Stimulated activated naive CD8-positive, alpha-beta T cell treated with anti-CD3 and anti-CD28 coated beads, Interleukin-15, amount 100 ng/mL, for 72 hours (primary cell): ENCODE data around the gene BICC1.
"Not testable (repeated sequence)": the region's sequence is repeated elsewhere in the genome, so short reads cannot be mapped to it uniquely, and the experiment has no call there.

ENCODE experiments used
- ATAC-seq: fragments of 150-1000 bp; cut with Tn5 transposase; 2 replicates; pipeline ENCODE4 v1.10.0; 2021; ENCODE audit warnings: mild to moderate bottlenecking, moderate library complexity
- DNase-seq, 2 donors: peaks; one replicate each; pipeline ENCODE4 v3.0.0; 2021 to 2022
- H3K27ac Mint-ChIP-seq, 2 donors: one replicate each; pipeline ENCODE4 v1.8.0; 2022; ENCODE audit warnings: mild to moderate bottlenecking in 2 of 2, mixed read lengths in 2 of 2, moderate library complexity in 2 of 2
- H3K27me3 Mint-ChIP-seq: one replicate; pipeline ENCODE4 v1.8.0; 2022; ENCODE audit warnings: mixed read lengths
- H3K4me1 Mint-ChIP-seq: one replicate; pipeline ENCODE4 v1.8.0; 2022; ENCODE audit warnings: mild to moderate bottlenecking, mixed read lengths
- H3K4me3 Mint-ChIP-seq, 2 donors: one replicate each; pipeline ENCODE4 v1.8.0; 2022; ENCODE audit warnings: mild to moderate bottlenecking in 2 of 2, mixed read lengths in 2 of 2, moderate library complexity in 1 of 2
- H3K9me3 Mint-ChIP-seq, 2 donors: one replicate each; pipeline ENCODE4 v1.8.0; 2022; ENCODE audit warnings: mixed read lengths in 2 of 2

The BICC1 gene

GRCh38 chr10:58843760-58844159, 331.1 kb downstream of the BICC1 start:
- no peak for DNase-seq
- Mint-ChIP-seq H3K9me3 (no peaks in the 10 kb centered on the region), H3K4me3 (no peak overlapping the region), H3K27ac (no peak overlapping the region), H3K27me3 (peaks cover 7% of the 10 kb centered on the region), H3K4me1 (no peaks in the 10 kb centered on the region)
- ATAC-seq, result no peak

GRCh38 chr10:58844680-58845079, 332.0 kb downstream of the BICC1 start:
- H3K4me3 Mint-ChIP-seq, result no peak overlapping the region
- H3K27ac Mint-ChIP-seq, result no peak overlapping the region
- DNase-seq (no peak), ATAC-seq (no peak)
- no peaks in the 10 kb centered on the region for H3K4me1 Mint-ChIP-seq
- no peaks in the 10 kb centered on the region for H3K9me3 Mint-ChIP-seq
- peaks cover 7% of the 10 kb centered on the region for H3K27me3 Mint-ChIP-seq

DNA sequence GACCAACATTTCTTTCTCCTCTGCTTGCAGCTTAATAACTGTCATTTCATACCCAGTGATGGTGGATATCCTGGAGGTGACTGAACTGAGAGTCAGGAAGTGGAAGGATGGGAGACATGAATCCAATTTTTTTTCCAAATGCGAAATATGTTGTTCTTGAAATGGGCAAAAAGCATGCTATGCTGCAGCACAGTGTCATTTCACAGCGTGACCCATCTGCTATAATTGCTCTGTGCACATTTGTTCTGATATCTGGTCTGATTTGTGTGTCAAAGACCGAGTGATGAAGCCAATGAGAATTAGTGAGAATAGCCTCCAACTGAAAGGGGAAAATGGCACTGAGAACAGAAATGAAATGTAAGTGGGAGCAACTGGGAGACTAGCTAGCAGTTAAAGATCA, 334.2 kb downstream of the BICC1 start:
- peaks cover 7% of the 10 kb centered on the region for H3K27me3 Mint-ChIP-seq
- no peaks in the 10 kb centered on the region for H3K9me3 Mint-ChIP-seq
- ATAC-seq (no peak), DNase-seq (no peak)
- H3K4me1 Mint-ChIP-seq, result no peaks in the 10 kb centered on the region
- H3K27ac Mint-ChIP-seq, result no peak overlapping the region
- H3K4me3 Mint-ChIP-seq, result no peak overlapping the region

DNA sequence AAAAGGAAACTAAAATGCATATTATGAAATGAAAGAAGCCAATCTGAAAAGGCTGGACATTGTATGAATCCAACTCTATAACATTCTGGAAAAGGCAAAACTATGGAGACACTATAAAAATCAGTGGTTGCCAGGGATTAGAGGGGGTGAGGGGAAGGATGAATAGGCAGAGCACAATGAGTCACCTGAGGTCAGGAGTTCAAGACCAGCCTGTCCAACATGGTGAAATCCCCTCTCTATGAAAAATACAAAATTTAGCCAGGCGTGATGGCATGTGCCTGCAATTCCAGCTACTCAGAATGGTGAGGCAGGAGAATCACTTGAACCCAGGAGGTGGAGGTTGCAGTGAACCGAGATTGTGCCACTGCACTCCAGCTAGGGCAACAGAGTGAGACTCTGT, 338.9 kb downstream of the BICC1 start:
- H3K4me3 Mint-ChIP-seq, result no peak overlapping the region
- no peak for ATAC-seq
- H3K4me1 Mint-ChIP-seq, result no peaks in the 10 kb centered on the region
- H3K9me3 Mint-ChIP-seq, result no peaks in the 10 kb centered on the region
- H3K27me3 Mint-ChIP-seq, result no peaks in the 10 kb centered on the region
- H3K27ac Mint-ChIP-seq, result peak overlapping the region in 1 of 2 donors; percentile 78
- DNase-seq, result no peak

DNA sequence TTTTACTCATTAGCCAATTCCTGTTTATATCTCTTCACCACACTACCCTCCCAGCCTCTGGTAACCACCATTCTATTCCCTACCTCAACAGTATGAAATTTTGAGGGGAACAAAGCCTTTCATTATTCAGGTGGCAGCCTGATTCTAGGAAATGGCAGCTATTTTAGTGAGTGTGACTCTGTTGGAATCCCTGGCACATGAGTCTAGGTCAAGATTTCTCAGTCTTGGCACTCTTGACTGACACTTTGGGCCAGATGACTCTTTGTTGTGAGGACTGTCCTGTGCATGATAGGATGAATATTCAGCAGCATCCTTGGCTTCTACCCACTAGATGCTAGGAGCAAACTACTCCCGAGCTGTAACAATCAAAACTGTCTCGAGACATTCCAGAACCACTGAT, 341.0 kb downstream of the BICC1 start:
- Mint-ChIP-seq H3K9me3 (peaks cover 0 to 7% of the 10 kb centered on the region in 2 donors), H3K4me3 (no peak overlapping the region), H3K27me3 (no peaks in the 10 kb centered on the region), H3K27ac (no peak overlapping the region), H3K4me1 (no peaks in the 10 kb centered on the region)
- ATAC-seq, result no peak
- no peak for DNase-seq

- DNase-seq, result no peak
- H3K9me3 Mint-ChIP-seq, result peaks cover 2 to 9% of the 10 kb centered on the region in 2 donors
- H3K4me1 Mint-ChIP-seq, result no peaks in the 10 kb centered on the region
- no peak for ATAC-seq
- H3K4me3 Mint-ChIP-seq, result no peak overlapping the region
- no peaks in the 10 kb centered on the region for H3K27me3 Mint-ChIP-seq
- no peak overlapping the region for H3K27ac Mint-ChIP-seq
Measured at GRCh38 chr10:58854811-58855210, 342.1 kb downstream of the BICC1 start.

DNA sequence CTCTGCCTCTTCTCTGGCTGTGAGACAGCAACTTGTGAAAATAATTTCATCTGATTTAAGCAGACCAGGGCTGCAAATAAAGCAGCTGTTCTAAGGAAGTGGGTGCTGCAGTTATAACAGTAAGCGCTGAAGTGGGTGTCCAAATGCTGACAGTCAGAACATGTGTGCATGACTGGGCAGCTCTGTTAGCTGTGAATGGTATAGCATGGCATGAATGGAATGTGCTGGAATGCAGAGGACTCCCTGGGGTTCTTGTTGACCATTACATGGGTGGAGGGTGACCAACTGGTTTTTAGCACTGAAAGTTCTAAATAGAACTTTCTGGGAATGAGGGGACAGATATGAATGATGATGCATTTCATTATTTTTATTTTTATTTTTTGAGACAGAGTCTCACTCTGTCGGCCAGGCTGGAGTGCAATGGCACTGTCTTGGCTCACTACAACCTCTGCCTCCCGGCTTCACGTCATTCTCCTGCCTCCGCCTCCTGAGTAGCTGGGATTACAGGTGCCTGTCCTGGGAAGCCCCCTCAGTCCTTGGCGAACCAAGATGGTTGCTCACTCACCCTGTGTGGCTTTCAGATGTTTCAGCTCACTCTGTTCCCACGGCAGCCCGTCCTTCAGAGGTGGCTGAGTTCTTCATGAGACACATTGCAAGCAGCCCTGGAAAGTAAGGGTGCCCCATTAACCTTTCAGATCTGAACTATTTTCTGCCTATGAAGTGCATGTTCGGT, 344.0 kb downstream of the BICC1 start:
- peaks cover 4 to 9% of the 10 kb centered on the region in 2 donors for H3K9me3 Mint-ChIP-seq
- H3K4me1 Mint-ChIP-seq, result no peaks in the 10 kb centered on the region
- no peak overlapping the region for H3K27ac Mint-ChIP-seq
- no peak for ATAC-seq
- no peak overlapping the region for H3K4me3 Mint-ChIP-seq
- DNase-seq, result no peak
- no peaks in the 10 kb centered on the region for H3K27me3 Mint-ChIP-seq

DNA sequence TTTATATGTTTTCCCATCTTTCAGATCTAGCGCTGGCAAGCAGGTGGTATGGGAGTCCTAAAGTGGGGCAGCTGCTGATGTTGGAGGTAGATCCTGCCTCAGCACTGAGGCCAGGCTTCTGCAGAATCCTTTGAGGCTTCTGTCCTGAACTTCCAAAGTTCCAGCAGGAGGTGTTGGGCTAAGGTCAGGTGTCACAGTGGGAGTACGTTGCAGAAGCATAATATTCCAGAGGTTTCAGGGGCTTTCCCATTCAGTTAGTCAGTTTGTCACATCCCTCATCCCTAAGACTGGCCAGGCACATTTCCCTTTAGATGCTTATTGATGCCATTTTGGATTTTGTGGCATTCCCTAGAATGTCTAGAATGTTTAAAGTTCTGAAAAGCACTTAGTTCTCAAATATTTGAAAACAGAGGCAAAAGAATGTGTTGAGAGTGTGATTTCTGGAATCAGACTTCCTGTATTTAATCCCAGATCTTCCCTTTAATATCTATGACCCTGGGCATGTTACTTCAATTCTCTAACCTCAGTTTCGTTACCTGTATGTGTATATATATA, 344.7 kb downstream of the BICC1 start:
- Mint-ChIP-seq H3K27me3 (no peaks in the 10 kb centered on the region), H3K4me3 (no peak overlapping the region), H3K9me3 (peaks cover 4 to 9% of the 10 kb centered on the region in 2 donors), H3K27ac (no peak overlapping the region), H3K4me1 (no peaks in the 10 kb centered on the region)
- no peak for DNase-seq
- no peak for ATAC-seq

DNA sequence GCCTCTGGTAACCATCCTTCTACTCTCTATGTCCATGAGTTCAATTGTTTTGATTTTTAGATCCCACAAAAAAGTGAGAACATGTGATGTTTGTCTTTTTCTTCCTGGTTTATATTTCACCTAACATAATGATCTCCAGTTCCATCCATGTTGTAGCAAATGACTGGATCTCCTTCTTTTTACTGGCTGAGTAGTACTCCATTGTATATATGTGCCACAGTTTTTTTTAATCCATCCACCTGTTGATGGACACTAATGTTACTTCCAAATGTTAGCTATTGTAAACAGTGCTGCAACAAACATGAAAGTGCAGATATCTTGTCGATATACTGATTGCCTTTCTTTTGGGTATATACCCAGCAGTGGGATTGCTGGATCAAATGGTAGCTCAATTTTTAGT, 345.5 kb downstream of the BICC1 start:
- H3K4me3 Mint-ChIP-seq, H3K9me3 Mint-ChIP-seq, H3K27me3 Mint-ChIP-seq, H3K27ac Mint-ChIP-seq, ATAC-seq, H3K4me1 Mint-ChIP-seq, DNase-seq: not testable (repeated sequence)

- no peak for DNase-seq
- no peak overlapping the region for H3K4me3 Mint-ChIP-seq
- H3K27ac Mint-ChIP-seq, result no peak overlapping the region
- H3K9me3 Mint-ChIP-seq, result peaks cover 4 to 9% of the 10 kb centered on the region in 2 donors
- H3K27me3 Mint-ChIP-seq, result no peaks in the 10 kb centered on the region
- no peak for ATAC-seq
- H3K4me1 Mint-ChIP-seq, result no peaks in the 10 kb centered on the region
Measured at GRCh38 chr10:58859526-58859925, 346.9 kb downstream of the BICC1 start.

GRCh38 chr10:58867683-58868082, 355.0 kb downstream of the BICC1 start:
- Mint-ChIP-seq H3K27ac (no peak overlapping the region), H3K4me1 (no peaks in the 10 kb centered on the region), H3K27me3 (peaks cover 6% of the 10 kb centered on the region), H3K9me3 (peaks cover 0 to 7% of the 10 kb centered on the region in 2 donors), H3K4me3 (no peak overlapping the region)
- ATAC-seq (no peak), DNase-seq (no peak)

DNA sequence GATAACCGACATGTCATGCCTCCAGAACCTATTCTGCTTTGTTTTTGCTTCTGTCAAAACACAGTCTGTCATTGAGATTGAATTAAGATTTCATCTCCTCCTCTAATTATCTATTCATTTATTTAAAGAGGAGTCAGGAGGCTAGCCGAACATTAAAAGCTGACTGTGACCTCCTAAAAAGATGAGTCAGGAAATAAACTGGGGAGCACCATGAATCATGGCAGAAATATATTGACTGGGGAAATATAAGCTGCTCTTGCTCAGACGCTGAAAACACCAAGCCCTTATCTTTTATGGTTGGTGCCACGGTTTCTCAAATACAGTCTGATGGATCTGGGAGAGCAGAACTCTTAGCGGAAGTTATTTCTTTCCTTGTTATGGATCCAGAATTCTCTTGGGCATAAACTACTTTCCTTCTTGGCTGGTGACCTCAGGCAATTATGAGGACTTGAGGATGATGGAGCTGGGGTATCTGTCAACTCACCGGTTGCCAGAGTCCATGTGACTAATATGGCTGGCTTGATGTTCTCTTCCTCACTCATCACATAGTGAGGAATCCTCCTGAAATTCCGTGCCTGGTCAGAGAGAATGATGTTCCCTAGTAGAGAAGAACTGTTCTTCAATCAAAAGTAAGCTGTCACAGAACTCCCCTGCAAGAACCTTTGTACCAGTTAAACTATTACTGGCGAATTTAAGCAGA, 356.2 kb downstream of the BICC1 start:
- no peak for DNase-seq
- H3K27ac Mint-ChIP-seq, result no peak overlapping the region
- no peak overlapping the region for H3K4me3 Mint-ChIP-seq
- ATAC-seq, result no peak
- peaks cover 6% of the 10 kb centered on the region for H3K27me3 Mint-ChIP-seq
- peaks cover 0 to 7% of the 10 kb centered on the region in 2 donors for H3K9me3 Mint-ChIP-seq
- no peaks in the 10 kb centered on the region for H3K4me1 Mint-ChIP-seq

- no peak overlapping the region for H3K27ac Mint-ChIP-seq
- H3K4me3 Mint-ChIP-seq, result no peak overlapping the region
- no peaks in the 10 kb centered on the region for H3K4me1 Mint-ChIP-seq
- DNase-seq (no peak), ATAC-seq (no peak)
- peaks cover 0 to 7% of the 10 kb centered on the region in 2 donors for H3K9me3 Mint-ChIP-seq
- peaks cover 6% of the 10 kb centered on the region for H3K27me3 Mint-ChIP-seq
Measured at GRCh38 chr10:58870070-58870469, 357.4 kb downstream of the BICC1 start.

DNA sequence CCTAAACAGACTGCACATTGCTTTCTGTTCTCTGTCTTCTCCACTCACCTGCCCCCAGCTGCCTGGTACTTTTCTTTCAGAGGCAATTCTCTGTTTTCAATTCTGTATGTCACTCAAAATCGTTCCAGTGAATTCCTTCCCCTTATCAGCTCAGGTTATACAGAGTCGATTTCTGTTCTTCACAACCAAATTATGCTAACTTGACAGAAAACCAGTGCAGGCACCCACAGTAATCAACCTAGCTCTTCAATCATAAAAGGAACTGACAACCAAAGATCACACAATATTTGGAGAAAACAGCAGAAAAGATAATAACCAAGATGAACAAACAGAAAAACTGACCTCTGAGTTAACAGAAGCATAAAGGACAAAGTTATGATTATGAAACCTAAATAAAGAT, 360.5 kb downstream of the BICC1 start:
- H3K9me3 Mint-ChIP-seq, result no peaks in the 10 kb centered on the region
- ATAC-seq (no peak), DNase-seq (no peak)
- no peaks in the 10 kb centered on the region for H3K27me3 Mint-ChIP-seq
- H3K4me1 Mint-ChIP-seq, result no peaks in the 10 kb centered on the region
- no peak overlapping the region for H3K27ac Mint-ChIP-seq
- no peak overlapping the region for H3K4me3 Mint-ChIP-seq
